Heart left ventricle (tissue), 13 donors: ENCODE results near the gene DNAH3.

ENCODE experiments used
- CTCF ChIP-seq, 12 donors: fragments of 200-600 bp; sonication (generic) in 4 of 12; IDR thresholded peaks; one replicate each; pipeline versions ENCODE4 v1.5.0 to v1.8.0; 2018 to 2022; ENCODE audit warnings: antibody characterized with exemption in 12 of 12, mild to moderate bottlenecking in 5 of 12
- POLR2A ChIP-seq, 2 donors: fragments of 450-650 bp; IDR thresholded peaks; one replicate each; pipeline ENCODE4 v1.6.1; 2017; ENCODE audit warnings: antibody characterized with exemption in 2 of 2, mild to moderate bottlenecking in 2 of 2, moderate library complexity in 2 of 2
- donor health status: ischemic (EF 13 %, LVEDD 7.1; RV severe dilation, severe dysfunction).
- donor health status: DM: no; HTN: yes; CAD: no.
- donor health status: DM: no; HTN: no; CAD: no.
- donor health status: ischemic (EF 25% LVEDD 6.9; RV normal size, moderate dysfunction).
- donor health status: ischemic (EF 25% LVEDD 5.7; RV mildly dilated, moderate dysfunction).
- donor health status: ischemic (EF 35%, LVEDD 5.7; RV mildly dilated, moderate dysfunction).
- donor health status: nonischemic (EF 11% LVEDD 7.7; RV severe dilation, severe dysfunction).
- donor health status: DM: yes; HTN: yes; CAD: no.
- donor health status: PGD.
- donor health status: ischemic (EF 29% LVEDD 5.4; RV normal size, mild dysfunction).
- donor health status: nonischemic (EF 23%, LVEDD 6.1; RV moderate dilation, normal function).

GRCh38 chr16:21038197-21038596 lies 112.4 kb downstream of the DNAH3 start:
- TF ChIP-seq CTCF (IDR thresholded peaks at IDR 0.05) (no peak), POLR2A (IDR thresholded peaks at IDR 0.05) (no peak)
